ENCODE results near the gene AADACL4. TPM values are rescaled to one million over a fixed set of nuclear protein-coding genes. Genes with fewer than 3 reads are reported as not detected.

AADACL4 gene
- total and polyA plus RNA-seq, 9 of the 15 experiments (the other 6 are each of a cell fraction or from before 2014, with no cell fraction given) = not detected

DNA sequence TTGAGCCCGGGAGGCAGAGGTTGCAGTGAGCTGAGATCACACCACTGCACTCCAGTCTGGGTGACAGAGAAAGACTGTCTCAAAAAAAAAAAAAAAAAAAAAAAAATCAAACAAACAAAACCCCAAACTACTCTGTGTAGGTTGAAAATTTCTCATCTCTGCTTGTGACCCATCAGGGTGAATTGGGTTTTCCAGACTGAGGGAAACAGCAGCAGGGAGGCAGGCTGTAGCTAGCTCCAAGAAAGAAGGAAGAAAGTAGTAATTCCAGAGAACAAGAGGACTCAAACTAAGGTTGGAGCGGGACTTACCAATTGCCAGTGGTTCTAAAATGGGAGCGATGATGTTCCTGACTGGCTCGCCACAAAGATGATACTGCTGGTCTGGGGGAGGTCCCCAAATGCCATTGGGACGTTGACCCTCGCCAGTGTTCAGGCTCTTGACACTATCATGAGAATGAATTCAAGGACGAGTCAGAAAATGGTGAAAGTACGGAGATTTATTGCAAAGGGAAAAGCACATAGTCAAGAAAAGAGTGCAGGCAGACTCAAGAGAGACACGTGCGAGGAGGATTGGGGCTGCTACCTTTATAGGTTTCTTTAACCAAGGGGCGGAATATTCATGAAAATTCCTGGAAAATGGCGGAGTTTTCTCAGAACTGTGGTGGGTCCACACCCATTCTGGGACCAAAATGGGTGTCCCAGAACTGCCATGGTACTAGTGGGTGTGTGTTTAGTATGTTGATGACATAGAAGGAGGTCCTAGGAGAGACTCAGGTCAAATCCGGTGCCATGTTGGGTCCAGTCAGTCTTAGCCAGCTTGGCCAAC lies 13.4 kb downstream of the AADACL4 start (continued):
- TF ChIP-seq, protein P1, sequence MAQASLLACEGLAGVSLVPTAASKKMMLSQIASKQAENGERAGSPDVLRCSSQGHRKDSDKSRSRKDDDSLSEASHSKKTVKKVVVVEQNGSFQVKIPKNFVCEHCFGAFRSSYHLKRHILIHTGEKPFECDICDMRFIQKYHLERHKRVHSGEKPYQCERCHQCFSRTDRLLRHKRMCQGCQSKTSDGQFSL (CRISPR knock-in tag; IDR thresholded peaks at IDR 0.05) = no peak
- TF ChIP-seq, protein P1 (tag; IDR thresholded peaks at IDR 0.05) = no peak
- TF ChIP-seq SREBF2 (CRISPR knock-in tag; IDR thresholded peaks at IDR 0.05) (no peak), SRF (CRISPR knock-in tag; IDR thresholded peaks at IDR 0.05) (peak in 1 of 2 experiments; percentile 83; a peak in 1 of 4 replicates), ZNF778 (CRISPR knock-in tag; IDR thresholded peaks at IDR 0.05) (no peak), ZBTB8A (IDR thresholded peaks at IDR 0.05; ENCODE audit: partially characterized antibody) (no peak), L3MBTL2 (IDR thresholded peaks at IDR 0.05) (peak; percentile 89), ILF3 (IDR thresholded peaks at IDR 0.05; ENCODE audit: borderline replicate concordance) (no peak), JUNB (CRISPR knock-in tag; conservative IDR thresholded peaks at IDR 0.05) (no peak)
- TF ChIP-seq, protein P2, sequence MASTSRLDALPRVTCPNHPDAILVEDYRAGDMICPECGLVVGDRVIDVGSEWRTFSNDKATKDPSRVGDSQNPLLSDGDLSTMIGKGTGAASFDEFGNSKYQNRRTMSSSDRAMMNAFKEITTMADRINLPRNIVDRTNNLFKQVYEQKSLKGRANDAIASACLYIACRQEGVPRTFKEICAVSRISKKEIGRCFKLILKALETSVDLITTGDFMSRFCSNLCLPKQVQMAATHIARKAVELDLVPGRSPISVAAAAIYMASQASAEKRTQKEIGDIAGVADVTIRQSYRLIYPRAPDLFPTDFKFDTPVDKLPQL (IDR thresholded peaks at IDR 0.05; ENCODE audit: extremely low read depth, insufficient read length) = no peak
- TF ChIP-seq, protein P3, sequence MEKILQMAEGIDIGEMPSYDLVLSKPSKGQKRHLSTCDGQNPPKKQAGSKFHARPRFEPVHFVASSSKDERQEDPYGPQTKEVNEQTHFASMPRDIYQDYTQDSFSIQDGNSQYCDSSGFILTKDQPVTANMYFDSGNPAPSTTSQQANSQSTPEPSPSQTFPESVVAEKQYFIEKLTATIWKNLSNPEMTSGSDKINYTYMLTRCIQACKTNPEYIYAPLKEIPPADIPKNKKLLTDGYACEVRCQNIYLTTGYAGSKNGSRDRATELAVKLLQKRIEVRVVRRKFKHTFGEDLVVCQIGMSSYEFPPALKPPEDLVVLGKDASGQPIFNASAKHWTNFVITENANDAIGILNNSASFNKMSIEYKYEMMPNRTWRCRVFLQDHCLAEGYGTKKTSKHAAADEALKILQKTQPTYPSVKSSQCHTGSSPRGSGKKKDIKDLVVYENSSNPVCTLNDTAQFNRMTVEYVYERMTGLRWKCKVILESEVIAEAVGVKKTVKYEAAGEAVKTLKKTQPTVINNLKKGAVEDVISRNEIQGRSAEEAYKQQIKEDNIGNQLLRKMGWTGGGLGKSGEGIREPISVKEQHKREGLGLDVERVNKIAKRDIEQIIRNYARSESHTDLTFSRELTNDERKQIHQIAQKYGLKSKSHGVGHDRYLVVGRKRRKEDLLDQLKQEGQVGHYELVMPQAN (IDR thresholded peaks at IDR 0.05; ENCODE audit: borderline replicate concordance) = peak; percentile 91
- TF ChIP-seq, protein P4, sequence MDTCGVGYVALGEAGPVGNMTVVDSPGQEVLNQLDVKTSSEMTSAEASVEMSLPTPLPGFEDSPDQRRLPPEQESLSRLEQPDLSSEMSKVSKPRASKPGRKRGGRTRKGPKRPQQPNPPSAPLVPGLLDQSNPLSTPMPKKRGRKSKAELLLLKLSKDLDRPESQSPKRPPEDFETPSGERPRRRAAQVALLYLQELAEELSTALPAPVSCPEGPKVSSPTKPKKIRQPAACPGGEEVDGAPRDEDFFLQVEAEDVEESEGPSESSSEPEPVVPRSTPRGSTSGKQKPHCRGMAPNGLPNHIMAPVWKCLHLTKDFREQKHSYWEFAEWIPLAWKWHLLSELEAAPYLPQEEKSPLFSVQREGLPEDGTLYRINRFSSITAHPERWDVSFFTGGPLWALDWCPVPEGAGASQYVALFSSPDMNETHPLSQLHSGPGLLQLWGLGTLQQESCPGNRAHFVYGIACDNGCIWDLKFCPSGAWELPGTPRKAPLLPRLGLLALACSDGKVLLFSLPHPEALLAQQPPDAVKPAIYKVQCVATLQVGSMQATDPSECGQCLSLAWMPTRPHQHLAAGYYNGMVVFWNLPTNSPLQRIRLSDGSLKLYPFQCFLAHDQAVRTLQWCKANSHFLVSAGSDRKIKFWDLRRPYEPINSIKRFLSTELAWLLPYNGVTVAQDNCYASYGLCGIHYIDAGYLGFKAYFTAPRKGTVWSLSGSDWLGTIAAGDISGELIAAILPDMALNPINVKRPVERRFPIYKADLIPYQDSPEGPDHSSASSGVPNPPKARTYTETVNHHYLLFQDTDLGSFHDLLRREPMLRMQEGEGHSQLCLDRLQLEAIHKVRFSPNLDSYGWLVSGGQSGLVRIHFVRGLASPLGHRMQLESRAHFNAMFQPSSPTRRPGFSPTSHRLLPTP (IDR thresholded peaks at IDR 0.05; ENCODE audit: borderline replicate concordance, extremely low read depth, insufficient read length) = no peak

Measured in K562 (cell line).